Activated T-helper 1 cell treated with Interleukin-2 at 50 U/mL for 16 hours (primary cell): ENCODE data around the gene RALGAPA2.

ENCODE experiments used
- DNase-seq: peaks from one replicate; pipeline ENCODE4 v3.0.0-alpha.2; 2020; ENCODE audit warnings: low read depth

The RALGAPA2 gene

DNA sequence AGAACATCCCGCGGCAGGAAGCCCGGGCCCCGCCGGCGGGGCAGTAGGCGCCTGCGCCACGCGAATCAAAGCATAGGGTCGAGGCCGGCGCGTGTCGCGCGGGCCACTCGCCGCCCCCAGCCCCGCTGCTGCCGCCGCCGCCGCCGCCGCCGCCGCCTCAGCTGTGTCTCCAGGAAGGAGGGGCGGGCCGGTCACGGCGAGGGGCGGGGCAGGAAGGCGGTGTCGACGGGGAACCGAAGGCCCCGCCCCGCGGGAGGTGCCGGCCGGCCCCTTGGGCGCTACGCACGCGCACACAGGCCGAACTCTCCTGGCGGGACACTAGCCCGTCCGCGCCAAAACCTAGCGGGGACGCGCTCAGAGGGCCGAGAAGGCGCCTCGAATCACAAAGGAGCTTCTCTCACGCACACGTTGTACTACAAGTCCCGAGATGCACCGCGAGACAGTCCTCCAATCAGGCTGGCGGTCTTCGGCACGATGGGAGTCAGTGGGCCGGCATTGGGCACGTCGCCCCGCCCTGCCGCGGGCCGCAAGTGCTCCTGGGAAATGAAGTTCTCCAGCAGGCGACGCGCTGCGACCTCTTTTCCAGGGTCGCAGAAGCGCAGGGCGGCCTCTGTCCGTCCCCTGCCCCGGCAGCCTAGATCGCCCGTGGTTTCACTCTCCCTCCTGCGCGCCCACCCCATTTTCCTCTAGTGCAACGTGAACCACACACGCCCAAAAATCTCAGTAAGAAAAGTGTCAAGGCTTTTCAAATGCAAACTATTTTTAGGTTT, at the start of gene RALGAPA2:
TSS of gene RALGAPA2 (minus strand) at position 171 of the 770 bp plus-strand sequence. CDS start at position 7, 164 bp downstream.
- DNase-seq, result peak; percentile 89

DNA sequence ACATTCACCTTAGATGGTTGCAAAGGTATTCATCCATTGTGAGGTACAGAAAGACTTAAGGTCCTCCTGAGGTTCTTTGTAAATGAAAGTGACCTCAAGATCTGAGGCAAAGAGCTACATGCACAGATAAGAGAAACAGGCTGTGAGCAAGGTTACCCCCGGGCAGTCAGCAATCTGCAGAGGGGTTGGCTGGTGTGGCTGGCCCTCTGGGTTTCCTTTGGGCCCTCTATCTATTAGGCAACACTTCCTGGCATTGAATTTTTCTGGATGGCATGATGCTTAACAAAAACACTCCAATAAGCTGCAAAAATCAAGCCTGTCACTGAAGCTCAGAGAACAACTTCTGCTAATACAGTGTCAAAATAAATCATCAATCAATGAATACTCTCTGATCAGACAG, 48.9 kb upstream of the RALGAPA2 start:
- no peak for DNase-seq

DNA sequence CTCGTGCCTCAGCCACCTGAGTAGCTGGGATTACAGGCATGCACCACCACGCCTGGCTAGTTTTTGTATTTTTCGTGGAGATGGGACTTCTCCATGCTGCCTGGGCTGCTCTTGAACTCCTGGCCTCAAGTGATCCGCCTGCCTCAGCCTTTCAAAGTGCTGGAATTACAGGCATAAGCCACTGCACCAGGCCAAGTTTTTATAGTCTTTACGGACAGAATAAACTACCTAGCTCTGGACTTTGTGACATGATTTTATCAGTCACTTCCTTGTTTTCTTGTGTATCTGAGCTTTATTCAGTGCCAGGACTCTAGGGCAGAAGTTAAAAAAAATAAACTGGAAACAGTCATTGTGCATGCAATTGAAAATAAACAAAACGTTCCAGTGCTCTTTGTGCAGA, 46.7 kb upstream of the RALGAPA2 start:
- DNase-seq, result no peak

DNA sequence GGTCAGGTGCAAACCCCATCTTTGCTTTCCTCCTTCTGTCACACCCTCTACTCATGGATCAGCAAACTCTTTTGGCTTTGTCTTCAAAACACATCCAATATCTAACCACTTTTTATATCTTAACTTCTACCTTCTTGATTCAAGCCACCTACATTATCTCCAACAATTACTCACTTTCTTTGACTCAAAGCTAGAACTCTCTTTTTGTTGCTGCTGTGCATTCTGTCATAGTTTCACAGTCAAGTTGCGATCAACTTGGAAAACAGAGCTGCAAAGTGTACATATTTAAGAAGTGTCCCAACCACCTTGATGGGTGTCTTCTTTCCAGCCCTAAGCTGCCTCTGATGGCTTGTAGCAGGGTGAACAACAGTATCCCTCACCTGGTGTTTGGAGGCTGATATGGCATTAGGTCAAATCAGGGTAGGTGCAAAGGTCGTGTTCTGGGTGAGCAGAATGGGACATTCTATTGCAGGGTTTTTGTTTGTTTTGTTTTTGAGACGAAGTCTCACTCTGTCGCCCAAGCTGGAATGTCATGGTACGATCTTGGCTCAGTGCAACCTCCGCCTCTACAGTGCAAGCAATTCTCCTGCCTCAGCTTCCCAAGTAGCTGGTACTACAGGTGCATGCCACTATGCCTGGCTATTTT, 43.4 kb upstream of the RALGAPA2 start:
- DNase-seq, result no peak

DNA sequence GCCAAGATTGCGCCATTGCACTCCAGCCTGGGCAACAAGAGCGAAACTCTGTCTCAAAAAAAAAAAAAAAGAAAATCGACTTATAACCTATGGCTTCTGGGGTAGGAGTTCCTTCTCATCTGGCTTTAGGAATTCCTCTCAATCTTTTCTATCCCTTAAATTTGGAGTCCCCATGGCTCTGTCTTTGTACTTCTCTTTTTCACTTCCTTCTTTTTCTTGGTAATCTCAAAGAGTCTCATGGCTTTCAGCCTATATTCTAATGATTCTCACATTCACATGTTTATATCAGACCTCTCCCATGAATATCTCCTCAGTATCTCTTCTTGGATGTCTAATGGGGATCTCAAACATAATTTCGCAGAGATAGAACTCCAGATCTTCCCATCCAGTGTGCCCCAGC, 42.8 kb upstream of the RALGAPA2 start:
- no peak for DNase-seq

DNA sequence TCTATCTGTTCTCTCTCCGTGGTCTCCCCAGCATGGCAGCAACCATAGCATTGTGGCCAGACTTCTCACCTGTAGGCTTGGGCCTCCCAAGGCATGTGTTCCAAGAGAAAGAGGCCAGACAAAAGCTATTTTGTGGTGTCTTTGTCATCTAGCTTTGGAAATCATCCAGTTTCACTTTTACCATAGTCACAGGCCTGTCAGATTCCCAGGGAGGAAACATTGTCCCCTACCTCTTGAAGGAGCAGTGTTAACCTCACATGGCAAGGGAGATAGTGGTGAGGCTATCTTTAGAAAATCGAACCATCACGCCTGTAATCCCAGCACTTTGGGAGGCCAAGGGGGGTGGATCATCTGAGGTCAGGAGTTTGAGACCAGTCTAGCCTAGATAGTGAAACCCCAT, 42.3 kb upstream of the RALGAPA2 start:
- no peak for DNase-seq

DNA sequence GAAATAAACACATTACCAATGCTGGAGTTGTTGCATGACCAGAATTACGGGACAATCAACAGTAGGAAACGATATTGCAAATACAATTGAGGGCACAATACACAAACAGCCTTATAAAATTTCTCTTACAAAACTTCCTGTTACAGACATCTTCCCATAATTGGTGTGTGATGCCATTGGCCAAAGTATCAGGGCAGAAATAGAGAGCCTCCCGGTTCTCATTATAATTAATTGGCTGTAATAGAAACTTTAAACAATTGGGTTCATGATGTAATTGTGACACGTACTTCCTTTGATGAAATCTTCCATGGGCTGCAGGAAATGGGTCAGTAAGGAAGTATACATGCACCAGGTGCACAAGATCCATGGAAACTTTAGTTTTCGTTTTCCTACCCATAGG, 40.3 kb upstream of the RALGAPA2 start:
- no peak for DNase-seq

DNA sequence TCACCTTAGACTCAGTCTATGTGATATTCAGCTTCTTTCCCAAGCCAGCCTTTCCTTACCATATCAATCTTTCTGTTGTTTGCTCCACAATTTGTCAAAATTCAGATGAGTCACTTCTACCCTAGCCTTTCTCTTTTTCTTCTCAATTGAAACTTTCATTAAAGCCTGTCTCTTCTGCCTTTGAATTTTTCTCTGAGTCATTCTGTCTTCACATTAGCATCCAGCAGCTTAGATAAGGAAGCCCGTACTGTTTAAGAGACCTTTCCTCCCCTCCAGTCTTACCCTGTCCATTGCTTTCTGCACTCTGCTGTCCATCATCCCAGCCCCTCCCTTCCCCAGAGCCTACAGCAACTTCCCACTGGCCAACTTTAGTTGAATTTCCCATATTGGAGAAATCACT, 34.9 kb upstream of the RALGAPA2 start:
- DNase-seq, result no peak

DNA sequence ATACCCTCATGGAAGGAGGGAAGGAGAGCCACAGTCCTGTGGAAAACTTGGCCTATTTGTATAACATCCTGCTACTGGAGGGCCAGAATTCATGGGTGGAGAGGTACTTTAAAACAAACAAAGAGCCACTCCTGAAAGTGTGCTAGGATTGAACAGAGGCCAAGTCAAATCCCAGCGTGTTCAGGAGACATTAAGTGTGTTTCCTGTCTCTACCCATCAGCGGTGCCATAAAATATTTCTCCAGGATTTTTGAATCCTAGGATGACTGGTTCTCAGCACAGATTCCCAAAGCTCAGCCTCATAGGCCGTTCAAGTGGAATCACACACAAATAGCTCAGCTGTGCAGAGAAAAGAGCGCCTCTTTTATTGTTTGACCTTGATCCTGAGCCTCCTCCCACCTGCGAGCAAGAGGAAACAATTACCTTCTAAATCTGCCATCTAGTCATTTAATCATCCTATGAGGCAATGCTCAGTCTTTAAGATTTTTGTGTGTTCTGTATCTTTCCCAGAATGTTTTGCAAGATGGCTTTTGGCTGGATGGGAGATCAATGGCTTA, 31.8 kb upstream of the RALGAPA2 start:
- no peak for DNase-seq

DNA sequence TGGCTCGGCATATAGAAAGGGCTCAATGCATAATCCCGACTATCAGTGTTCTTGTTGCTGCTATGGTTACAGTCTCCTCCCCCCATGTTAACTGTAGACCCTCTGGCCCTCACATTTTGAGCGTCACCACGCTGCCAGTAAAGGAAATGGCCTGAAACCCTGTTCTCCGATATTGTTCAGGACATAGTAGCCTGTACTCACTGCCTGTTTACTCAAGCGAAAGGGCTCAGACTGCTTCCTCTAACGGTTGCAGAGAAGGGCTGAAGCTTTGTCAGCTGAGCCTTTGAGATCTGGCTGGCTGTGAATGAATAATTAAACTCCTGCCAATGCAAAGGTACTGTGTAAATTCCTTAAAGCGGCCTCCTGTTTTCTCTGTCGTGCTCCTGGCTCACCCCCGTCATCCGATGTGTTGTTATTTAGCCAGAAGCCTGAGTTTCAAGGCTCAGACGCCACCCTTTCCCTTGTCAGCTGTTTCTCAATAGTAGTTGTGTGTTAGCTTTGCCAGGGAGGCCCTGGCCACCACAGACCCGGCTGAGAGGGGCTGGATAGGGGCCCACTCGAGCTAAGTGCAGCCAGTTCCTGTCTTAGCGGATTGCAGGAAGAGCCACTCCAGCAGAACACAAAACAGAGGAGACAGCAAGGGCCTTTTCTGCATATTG, 31.2 kb upstream of the RALGAPA2 start:
- no peak for DNase-seq

DNA sequence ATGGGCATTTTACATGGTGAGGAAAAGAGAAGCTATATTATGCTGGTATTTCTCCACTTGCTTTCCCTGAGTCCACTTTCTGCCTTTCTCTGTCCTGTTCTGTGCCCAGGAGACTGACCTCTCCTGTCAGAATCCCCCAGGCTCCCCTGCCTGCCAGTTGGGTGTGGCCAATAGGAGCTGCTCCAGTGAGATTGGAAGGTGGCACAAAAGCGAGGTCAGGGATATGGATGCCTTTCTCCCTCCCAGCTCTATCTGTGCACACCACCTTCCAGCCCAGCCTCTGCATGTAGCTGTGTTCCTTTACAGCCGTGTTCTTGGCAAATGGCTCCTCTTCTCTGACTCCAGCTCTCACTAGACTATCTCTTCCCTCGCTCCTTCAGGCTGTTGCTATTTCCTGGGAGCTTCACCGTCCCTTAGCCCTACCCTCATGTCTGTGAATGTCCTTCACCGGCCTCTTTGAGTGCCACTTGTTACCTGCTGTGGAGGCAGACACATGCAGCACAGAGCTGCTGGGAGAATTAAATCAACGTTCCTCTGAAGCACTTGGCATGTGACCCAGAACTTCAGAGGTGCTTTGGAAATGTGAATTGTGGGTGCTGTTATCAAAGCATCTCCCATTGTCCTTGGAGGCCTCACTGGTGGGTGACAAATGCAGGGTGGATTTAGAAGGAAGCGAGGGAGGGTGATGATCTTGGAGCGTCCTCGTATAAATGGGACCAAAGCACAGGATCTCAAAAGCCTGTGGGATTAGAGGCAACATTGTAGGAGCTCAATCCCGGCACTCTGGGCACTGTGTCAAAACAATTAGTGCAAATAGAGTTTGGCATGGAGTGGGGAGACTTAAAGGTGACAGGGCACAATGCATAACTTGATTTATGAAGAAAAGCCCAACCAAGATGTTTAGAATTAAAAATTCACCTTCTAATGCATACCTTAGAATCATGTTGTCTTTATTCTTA, 28.9 kb upstream of the RALGAPA2 start:
- no peak for DNase-seq

DNA sequence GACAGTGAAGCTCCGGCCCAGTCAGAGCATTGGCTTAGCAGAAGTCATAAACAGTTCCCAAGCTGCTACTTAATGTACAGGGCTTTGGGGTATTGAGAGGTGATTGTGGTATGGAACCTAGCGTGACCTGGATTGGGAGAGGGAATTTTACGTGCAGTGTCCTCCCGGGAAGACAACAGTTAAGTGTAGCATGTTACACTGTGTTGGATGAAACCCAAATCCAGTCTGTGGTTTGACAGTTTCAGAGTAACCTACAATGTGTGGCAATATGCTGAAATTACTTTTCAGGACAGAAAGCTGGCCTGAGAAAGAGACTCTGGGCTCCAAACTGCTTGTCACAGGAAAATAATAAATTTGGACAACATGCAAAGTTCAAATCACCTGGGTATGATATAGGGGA, 28.1 kb upstream of the RALGAPA2 start:
- DNase-seq, result no peak

DNA sequence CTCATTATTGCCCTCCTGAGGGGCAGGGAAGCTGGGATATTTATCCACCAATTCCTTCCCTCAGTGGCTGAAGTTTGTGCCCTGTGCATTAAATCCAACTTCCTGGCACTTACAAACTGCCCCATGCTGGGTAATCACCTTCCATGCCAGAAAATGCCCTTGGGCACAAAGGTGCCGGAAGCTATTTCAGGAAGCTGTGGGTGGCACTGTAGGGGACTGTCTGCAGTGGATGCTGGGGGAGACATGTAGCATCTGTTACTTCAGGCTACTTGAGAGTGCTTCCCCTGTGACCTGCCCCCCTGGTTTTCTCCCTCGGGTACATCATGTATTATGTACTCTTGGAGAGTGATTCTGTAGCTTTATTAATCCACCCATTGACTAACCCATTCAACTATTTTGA, 24.7 kb upstream of the RALGAPA2 start:
- no peak for DNase-seq

DNA sequence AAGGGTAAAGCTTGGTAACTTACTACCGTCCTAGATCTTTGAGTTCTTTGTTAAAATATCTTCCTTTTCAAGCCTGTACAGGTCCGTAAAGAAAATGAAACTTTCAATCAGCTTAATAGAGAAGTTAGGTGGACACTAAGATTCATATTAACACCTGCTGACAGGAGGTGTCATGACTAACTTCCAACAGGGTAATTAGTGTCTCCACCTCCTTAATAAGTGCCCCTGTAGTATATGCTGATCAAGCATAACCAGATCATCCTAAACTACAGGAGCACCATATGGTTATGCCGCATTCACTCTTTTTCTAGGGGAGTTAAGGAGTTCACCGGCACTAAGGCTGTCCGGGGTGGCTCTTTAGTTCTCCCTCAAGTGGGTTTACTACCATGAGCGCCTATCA, 23.9 kb upstream of the RALGAPA2 start:
- DNase-seq, result no peak

DNA sequence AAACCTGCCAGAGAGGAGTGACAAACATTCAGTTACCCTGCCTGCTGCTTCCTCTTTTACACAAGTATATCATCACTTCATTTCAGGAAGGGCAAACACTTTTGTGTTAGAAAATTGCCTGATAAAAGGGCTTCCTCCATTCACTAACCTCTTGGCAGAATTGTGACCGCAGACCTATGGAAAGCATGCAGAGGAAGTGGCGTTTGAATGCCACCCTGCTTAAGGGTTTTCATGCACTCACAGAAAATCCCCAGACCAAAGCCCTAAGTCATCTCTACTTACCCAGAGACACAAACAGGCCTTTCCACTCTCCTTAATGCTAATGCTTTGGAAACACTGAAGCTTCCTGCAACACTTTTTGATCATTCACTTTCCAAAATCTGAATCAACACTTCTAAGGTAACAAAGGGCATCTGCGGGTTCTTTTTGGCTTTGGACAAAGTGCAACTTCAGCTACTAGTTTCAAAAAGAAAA, 22.1 kb upstream of the RALGAPA2 start:
- DNase-seq, result no peak

DNA sequence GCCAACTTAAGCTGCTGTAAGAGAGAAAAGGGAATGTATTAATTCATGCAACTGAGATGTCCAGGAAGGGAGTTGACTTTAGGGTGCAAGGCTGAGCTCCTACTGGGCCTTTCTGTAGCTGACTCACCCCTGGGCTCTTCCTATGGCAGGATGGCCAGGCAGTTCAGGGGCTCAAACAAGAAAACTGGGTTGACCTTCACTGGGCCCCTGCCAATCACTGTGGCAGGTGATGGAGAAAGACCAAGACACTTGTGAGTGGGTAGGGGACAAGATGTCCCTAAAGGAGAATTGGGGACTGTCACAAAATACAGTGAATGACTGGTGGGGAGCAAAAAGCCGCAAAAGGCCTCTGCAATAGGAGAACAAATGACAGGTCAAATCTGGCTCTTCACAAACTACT, 21.5 kb upstream of the RALGAPA2 start:
- DNase-seq, result no peak

DNA sequence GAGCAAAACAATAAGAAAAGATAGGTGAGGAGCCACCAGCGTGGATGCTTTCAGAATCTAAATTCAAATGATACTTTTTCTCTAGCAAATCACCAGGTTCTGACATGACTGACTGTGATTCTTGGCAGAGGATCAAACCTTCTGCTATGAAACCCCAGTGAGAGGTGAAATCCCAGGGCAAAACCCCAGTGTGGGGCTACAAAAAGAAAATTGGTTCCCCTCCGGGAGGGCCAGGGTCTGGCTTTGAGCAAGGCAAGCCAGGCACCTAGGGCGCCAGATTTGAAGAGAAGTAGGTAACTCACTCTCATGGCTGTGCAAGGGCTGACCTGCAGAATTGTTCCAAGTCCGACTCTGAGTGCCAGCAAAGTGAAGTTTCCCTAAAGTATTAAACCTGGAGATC, 20.2 kb upstream of the RALGAPA2 start:
- no peak for DNase-seq

DNA sequence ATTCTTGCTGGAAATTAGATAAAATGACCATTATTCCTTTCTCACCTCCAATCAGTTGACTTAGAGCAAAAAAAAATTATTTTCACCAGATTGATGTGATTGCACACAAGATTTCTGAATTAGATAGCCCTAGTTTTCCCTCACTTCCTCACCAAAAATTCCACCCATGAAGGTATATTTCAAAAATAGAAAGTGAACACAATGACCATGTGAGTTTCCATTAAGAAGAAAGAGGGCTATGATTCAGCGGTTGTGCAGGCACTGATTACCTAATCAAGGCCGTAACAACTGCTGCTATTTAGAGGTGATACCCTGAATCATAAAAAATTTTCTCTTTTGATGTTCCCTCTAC, 19.5 kb upstream of the RALGAPA2 start:
- DNase-seq, result no peak

DNA sequence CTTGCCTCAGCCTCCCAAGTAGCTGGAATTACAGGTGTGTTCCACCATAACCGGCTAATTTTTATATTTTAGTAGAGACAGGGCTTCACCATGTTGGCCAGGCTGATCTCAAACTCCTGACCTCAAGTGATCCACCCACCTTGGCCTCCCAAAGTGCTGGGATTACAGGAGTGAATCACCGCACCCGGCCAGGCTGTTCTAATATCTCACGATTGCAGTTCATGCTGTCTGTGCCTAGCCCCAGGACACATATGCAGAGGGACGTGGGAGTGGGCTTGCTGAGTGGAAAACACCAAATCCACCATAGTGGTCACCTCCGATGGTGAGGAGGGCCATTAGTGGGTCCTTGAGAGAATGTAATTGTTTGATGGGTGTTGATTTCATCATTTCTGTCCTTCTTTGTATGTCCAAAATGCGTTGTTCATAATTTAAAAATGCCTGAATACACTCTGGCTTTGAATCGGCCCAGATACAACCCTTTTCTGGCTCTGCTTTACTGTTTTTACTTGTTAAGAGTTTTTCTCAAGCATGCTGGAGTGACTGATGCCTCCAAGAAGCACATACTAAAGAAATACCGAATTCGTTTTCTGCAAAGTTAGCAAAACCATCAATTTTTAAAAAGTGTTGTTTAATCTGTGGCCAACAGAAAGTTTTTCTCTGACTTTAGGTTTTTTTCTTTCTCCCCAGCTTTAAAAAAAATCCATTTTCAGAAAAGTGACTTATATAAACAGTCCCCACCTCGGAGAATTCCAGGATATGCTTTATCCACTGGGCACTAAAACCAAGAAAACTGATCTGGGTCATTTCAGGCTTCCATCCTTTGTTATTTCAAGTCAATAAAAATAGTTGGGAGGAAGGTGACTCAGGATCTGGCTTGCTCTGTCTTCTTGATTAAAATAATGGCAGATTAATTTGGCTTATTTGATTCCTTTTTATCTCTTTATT, 18.8 kb upstream of the RALGAPA2 start:
- no peak for DNase-seq

DNA sequence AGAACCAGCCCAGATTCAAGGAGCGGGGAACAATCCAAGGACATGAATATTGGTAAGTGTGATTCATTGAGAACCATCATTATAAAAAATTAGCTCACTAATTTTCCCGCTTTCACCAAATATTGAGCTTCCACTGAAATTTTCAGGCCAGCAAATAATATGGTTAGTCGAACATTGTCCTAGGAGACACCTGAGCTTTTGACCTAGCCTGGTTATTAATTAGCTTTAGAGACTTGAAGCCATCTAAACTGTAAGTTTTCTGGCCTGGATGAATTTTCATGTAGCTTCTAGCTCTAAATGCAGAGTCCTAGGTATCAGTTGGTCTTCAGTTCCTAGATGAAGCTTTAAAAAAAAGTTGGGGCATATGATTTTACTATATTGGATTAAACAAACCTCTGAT, 17.1 kb upstream of the RALGAPA2 start:
- DNase-seq, result no peak

DNA sequence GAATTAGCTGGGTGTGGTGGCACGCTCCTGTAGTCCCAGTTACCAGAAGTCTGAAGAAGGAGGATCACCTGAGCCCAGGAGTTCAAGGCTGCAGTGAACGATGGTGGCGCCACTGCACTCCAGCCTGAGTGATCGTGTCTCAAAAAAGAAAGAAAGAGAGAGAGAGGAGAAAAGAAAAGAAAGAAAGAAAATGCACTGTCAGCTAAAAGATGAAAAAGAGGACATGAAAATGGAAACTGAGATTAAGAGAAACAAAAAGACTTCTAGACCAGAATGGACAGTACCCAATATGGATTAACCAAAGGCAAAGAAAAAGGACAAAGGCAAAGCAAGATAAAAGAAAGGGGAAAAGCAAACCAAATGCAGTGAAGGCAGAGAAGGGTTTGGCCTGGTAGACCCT, 9.0 kb upstream of the RALGAPA2 start:
- DNase-seq, result no peak
